WERI-Rb-1 (cell line): ENCODE data around the gene PTPN13.

Source experiments
- DNase-seq: peaks from one replicate; pipeline ENCODE4 v3.0.0-alpha.2; 2020
- H3K27ac ChIP-seq: fragments of 250-450 bp; sonication (Bioruptor Pico); 2 replicates; pipeline ENCODE4 v1.5.1; 2020; ENCODE audit warnings: mild to moderate bottlenecking, moderate library complexity
- H3K27me3 ChIP-seq: fragments of 250-450 bp; sonication (Bioruptor Pico); 2 replicates; pipeline ENCODE4 v1.5.1; 2021; ENCODE audit warnings: mild to moderate bottlenecking, low read depth, moderate library complexity; ENCODE audit not compliant: insufficient read depth, severe bottlenecking
- H3K36me3 ChIP-seq: fragments of 250-450 bp; sonication (Bioruptor Pico); 2 replicates; pipeline ENCODE4 v1.5.1; 2020; ENCODE audit warnings: mild to moderate bottlenecking, moderate library complexity
- H3K4me3 ChIP-seq: 2 replicates; pipeline ENCODE4 v1.5.1; 2011; ENCODE audit warnings: low read depth, mild to moderate bottlenecking, control low read depth, low read length
- H3K9me3 ChIP-seq: fragments of 250-450 bp; sonication (Bioruptor Pico); 2 replicates; pipeline ENCODE4 v1.5.1; 2021; ENCODE audit warnings: mild to moderate bottlenecking, moderate library complexity; ENCODE audit not compliant: severe bottlenecking
- TF ChIP-seq, protein P1 (sequence below): IDR thresholded peaks from 2 replicates; pipeline ENCODE4 v1.5.1; 2011; ENCODE audit warnings: low read depth, mild to moderate bottlenecking, control low read depth, inconsistent platforms, low read length

PTPN13 gene

DNA sequence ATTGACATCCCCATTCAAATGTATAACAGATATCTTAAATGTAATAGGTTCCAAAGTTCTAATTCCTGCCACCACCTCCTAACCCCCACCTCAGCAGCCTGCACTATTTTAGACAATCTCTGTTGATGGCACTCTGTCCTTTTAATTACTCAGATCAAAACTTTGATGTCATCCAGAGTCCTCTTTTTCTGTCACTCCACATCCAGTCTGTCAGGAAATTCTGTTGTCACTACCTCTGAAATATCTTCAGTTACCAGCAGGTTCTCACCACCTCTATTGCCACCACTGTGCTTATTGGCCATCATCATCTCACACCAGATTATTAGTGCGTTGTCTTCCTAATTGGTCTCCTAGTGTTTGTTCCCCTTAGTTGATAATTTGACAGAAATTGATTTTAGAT is 76.2 kb downstream of the PTPN13 start:
- H3K9me3 ChIP-seq, result no peaks in the 10 kb centered on the region
- TF ChIP-seq, protein P1, sequence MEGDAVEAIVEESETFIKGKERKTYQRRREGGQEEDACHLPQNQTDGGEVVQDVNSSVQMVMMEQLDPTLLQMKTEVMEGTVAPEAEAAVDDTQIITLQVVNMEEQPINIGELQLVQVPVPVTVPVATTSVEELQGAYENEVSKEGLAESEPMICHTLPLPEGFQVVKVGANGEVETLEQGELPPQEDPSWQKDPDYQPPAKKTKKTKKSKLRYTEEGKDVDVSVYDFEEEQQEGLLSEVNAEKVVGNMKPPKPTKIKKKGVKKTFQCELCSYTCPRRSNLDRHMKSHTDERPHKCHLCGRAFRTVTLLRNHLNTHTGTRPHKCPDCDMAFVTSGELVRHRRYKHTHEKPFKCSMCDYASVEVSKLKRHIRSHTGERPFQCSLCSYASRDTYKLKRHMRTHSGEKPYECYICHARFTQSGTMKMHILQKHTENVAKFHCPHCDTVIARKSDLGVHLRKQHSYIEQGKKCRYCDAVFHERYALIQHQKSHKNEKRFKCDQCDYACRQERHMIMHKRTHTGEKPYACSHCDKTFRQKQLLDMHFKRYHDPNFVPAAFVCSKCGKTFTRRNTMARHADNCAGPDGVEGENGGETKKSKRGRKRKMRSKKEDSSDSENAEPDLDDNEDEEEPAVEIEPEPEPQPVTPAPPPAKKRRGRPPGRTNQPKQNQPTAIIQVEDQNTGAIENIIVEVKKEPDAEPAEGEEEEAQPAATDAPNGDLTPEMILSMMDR, result no peak
- no peak for DNase-seq

DNA sequence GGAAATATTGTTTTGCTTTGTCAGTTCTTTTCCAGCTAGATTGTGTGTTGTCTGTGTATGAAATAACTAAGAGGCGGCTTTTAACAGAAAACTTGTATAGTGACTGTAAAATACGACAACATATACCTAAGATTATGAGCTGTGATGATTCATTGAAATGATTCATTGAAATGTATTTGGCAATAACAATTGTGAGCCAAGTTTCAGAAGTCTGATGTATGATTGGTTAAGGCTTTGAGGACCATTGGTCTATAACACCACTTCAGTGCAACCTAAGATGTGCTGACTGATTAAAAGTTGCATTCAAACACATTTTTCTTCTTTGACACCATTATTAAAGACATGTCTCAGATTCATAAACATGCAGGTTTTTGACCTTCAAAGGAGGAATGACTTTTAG is 76.6 kb downstream of the PTPN13 start:
- H3K36me3 ChIP-seq, result peaks cover 22% of the 10 kb centered on the region

More for the DNA sequence above, 76.2 kb downstream of the PTPN13 start:
- Histone ChIP-seq H3K27ac (no peak overlapping the region), H3K4me3 (no peak overlapping the region), H3K27me3 (no peaks in the 10 kb centered on the region), H3K36me3 (peaks cover 22% of the 10 kb centered on the region)

DNA sequence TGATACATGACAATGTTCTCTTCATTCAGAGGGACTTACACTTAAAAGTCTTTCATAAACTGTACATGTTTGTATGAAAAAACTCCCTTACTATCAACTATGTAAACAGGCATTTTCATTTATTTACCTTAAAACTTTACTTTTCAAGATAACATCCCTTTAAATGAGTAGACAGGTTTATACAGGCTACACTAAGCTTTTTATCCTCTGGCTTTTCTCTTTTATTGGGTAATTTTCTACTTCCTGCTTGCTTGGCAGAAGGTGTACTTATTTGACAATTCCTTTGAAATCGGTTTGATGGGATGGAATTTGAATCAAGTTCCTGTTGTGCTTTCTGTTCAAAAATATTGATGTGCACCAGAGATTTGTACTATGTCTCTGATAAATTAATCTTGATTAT is 81.4 kb downstream of the PTPN13 start:
- H3K9me3 ChIP-seq, result no peaks in the 10 kb centered on the region
- H3K36me3 ChIP-seq, result peaks cover 22% of the 10 kb centered on the region
- H3K4me3 ChIP-seq, result no peak overlapping the region
- H3K27me3 ChIP-seq, result no peaks in the 10 kb centered on the region
- DNase-seq, result no peak
- TF ChIP-seq, protein P1, result no peak
- H3K27ac ChIP-seq, result no peak overlapping the region

More for the DNA sequence above, 76.6 kb downstream of the PTPN13 start:
- TF ChIP-seq, protein P1, result no peak
- Histone ChIP-seq H3K27ac (no peak overlapping the region), H3K27me3 (no peaks in the 10 kb centered on the region), H3K4me3 (no peak overlapping the region), H3K9me3 (no peaks in the 10 kb centered on the region)
- no peak for DNase-seq

DNA sequence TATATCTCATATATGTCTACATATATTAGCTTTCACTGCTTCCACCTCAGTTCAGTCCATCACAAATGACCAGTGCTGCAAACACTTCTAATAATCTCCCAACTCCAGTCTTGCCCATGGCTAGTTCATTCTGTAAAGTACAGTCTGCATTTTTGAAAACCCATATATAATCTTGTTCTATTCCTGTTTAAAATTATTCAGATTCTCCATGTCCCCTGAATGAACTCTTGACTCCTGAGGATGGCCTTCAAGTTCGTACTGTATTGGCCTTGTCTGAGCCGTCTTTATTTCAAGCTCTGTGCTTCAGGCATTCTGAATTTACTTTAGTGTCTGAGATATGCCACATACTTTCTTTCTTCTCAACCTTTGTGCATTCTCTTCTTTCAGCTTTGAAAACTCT is 84.7 kb downstream of the PTPN13 start:
- no peak for DNase-seq
- Histone ChIP-seq H3K27ac (no peak overlapping the region), H3K4me3 (no peak overlapping the region), H3K36me3 (peaks cover 7% of the 10 kb centered on the region; the same call in 1 of the 2 replicates), H3K9me3 (no peaks in the 10 kb centered on the region), H3K27me3 (no peaks in the 10 kb centered on the region)
- TF ChIP-seq, protein P1, result no peak

DNA sequence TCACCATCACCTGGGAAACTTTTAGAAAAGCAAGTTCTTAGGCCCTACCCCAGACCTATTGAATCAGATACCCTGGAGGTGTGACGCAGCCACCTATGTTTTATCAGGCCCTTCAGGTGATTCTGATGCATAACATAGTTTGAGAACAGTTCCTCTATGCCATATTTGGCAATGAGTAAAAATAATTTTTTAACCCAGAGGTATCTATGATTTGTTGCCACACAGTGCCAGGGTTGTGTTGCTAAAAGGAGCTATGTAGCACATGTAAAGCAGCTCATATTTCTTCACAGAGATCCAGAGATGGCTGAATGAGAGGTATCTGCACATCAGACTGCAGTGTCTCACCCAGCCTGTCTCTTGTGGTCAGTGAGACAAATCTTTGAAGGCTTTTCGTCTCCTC is 85.3 kb downstream of the PTPN13 start:
- DNase-seq, result no peak
- Histone ChIP-seq H3K36me3 (peaks cover 2% of the 10 kb centered on the region; the same call in 1 of the 2 replicates), H3K4me3 (no peak overlapping the region), H3K27me3 (no peaks in the 10 kb centered on the region), H3K9me3 (no peaks in the 10 kb centered on the region), H3K27ac (no peak overlapping the region)
- TF ChIP-seq, protein P1, result no peak

DNA sequence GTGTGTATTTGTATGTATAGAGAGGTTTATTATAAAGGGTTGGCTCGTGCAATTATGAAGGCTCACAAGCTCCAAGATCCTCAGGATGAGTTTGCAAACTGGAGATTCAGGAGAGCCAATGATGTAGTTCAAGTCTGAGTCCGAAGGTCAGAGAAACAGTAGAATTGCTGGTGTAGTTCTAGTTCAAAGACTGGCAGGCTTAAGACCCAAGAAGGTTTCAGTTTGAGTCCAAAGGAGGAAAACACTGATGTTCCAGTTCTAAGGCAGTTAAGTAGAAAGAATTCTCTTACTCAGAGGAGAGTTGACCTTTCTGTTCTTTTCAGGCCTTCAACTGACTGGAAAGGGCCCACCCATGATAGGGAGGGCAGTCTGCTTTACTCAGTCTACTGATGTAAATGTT is 89.1 kb downstream of the PTPN13 start:
- Histone ChIP-seq H3K36me3 (peaks cover 6% of the 10 kb centered on the region; the same call in 1 of the 2 replicates), H3K27ac (no peak overlapping the region), H3K27me3 (no peaks in the 10 kb centered on the region), H3K9me3 (no peaks in the 10 kb centered on the region), H3K4me3 (no peak overlapping the region)
- DNase-seq, result no peak
- TF ChIP-seq, protein P1, result no peak
